ENCODE data around the gene DONSON.

The DONSON gene

DNA sequence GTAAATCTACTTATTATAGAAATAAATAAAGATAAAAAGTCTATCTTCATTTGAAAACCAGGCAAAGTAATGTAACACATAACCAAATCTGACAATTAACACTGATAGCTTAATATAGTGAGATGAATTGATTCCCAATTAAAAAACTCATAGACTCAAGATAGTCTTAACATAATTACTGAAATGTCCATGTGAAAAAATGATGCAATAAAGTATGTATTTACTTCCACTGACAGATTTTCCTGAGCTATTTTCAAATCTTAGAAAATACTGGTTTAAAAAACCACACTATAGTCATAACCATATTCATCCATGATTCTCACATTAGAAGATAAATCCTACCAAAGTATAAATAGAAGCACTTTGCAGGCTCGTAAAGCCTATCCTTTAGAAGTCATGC, 9.6 kb upstream of the DONSON start:
- TF ChIP-seq, protein P1, sequence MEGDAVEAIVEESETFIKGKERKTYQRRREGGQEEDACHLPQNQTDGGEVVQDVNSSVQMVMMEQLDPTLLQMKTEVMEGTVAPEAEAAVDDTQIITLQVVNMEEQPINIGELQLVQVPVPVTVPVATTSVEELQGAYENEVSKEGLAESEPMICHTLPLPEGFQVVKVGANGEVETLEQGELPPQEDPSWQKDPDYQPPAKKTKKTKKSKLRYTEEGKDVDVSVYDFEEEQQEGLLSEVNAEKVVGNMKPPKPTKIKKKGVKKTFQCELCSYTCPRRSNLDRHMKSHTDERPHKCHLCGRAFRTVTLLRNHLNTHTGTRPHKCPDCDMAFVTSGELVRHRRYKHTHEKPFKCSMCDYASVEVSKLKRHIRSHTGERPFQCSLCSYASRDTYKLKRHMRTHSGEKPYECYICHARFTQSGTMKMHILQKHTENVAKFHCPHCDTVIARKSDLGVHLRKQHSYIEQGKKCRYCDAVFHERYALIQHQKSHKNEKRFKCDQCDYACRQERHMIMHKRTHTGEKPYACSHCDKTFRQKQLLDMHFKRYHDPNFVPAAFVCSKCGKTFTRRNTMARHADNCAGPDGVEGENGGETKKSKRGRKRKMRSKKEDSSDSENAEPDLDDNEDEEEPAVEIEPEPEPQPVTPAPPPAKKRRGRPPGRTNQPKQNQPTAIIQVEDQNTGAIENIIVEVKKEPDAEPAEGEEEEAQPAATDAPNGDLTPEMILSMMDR (IDR thresholded peaks at IDR 0.05): no peak

DNA sequence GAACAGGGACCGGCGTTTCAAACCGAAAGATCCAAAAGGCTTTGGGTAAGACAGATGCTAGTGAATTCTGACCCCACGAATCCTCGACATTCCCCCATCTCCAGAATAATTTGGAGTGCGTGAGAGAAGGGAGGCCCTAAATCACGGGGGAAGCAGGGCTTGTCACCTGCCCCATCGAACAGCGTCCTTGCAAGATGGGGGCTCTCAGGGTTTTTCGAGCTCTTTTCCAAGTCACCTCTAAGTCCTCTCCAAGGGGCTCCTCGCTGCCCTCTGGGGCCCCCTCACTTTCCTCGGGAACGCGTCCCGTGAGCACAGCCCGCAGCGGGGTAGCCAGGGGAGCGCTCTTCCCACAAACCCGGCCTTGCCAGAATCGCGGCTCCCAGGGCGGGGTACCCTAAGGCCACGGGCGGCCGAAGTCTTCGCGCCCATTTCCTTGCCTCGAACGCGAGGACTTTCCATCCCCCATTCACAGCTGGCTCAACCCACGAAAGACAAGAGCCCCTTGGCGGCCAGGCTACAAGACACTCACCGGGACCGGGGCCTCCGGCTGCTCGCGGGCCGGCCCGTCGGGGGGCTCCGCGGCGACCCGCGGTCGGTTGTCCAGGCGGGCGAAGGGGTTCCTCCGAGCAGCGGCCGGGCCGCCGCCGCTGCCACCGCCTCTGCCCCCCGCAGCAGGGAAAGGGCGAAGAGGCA, 546 bp downstream of the DONSON start:
- TF ChIP-seq, protein P1 (IDR thresholded peaks at IDR 0.05): no peak

DNA sequence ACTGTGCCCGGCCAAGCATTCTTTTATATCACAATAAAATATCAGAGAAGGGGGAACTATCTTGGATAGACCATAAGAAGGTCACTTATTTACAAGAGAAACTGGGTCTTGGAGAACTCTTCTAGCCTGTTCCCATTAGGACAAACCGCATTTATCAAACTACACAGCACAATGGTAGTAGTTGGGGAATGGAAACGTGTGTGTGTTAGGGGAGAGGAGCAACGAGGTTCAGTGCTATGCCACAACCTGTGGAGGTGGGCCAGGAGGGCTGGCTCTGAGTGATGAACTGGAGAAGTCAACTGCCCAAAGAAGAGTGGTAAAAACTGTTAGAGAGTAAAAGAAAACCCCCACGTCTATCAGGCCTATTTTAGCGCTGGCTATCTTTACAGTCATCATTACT, 1.6 kb downstream of the DONSON start:
- TF ChIP-seq, protein P1 (IDR thresholded peaks at IDR 0.05): no peak

DNA sequence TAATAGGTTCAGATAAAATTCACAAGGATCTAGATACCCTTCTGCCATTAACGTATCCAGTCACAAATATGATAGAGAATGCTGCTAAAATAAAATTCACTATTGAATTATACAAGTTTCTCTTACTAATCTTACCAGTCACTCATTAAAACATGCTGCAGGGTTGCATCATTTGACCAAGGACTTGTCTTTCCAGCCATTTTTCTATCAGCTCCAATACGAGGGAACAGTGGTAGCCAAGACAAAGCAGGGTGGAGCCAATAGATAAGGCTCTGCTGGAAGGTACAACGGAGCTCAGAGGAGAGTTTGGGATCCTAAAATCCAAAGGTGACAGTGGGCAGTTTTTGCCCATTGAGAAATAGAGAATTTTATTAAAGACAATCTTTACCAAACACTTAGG, 4.0 kb downstream of the DONSON start:
- TF ChIP-seq, protein P1 (IDR thresholded peaks at IDR 0.05): no peak

DNA sequence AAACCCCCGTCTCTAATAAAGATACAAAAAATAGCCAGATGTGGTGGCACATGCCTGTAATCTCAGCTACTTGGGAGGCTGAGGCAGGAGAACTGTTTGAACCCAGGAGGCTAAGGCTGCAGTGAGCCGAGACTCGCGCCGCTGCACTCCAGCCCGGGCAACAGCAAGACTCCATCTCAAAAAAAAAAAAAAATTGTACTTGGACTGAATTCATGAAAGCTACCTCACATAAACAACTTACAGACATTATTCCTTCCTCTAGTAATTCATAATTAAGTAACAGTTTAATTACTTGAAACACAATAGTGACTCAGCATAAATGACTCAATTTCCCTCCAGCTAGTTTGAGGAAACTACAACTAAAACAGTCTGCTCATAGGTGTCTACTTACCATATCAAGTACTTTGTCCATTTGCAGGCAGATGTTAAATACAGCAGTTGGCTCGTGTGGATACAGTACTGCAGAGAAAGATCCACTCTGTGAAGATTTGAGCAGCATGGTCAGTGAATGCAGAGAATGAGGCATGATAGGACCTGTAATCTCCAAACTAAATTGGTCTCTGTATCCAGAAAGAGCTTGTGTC, 9.4 kb downstream of the DONSON start:
- TF ChIP-seq, protein P1 (IDR thresholded peaks at IDR 0.05): no peak

DNA sequence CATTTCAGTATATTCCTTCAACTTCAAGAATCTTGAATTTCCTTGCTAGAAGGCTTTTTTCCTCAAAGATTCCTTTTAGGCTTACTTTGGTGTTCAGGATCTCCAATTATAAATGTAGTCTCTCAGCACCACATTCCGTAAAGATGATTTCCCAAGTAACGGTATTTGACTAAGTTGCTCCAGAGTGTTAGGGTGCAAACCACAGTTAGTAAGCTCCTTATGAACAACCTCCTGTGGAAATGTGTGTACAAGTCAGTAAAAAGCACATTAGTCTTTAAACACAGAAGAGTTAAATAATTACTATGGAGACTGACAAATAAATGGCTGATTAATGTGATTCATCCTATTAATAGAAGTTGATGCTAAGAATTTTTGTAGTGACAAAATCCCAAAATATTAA, 10.3 kb downstream of the DONSON start:
- TF ChIP-seq, protein P1 (IDR thresholded peaks at IDR 0.05): no peak

DNA sequence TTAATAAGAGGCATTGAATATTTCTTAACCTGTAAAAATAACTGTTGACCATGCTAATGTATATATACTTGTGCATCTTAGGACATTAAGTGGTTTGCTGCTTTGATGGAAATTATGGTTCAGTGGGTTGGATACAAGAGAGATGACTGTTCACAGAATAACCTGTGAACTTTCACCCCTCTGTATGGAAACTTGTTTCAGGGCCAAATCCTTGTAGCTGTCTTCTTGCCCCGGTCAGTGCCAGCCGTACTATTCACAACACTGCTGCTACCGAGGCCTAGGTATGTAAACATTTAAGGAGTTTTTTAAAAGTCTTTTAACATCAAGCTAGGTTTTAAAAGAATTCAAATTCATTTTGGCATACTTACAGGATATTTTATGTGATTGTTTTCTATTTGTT, 16.1 kb downstream of the DONSON start:
- TF ChIP-seq, protein P1 (IDR thresholded peaks at IDR 0.05): no peak

Measured in LNCAP (cell line).